GM18517 (cell line): Measurements from ENCODE around the gene SLC24A4.

Source experiments
- ATAC-seq: cut with Tn5 transposase; IDR thresholded peaks from one replicate; pipeline ENCODE4 v1.9.1; 2021; ENCODE audit warnings: mild to moderate bottlenecking, moderate library complexity; ENCODE audit not compliant: unreplicated experiment

SLC24A4 gene

DNA sequence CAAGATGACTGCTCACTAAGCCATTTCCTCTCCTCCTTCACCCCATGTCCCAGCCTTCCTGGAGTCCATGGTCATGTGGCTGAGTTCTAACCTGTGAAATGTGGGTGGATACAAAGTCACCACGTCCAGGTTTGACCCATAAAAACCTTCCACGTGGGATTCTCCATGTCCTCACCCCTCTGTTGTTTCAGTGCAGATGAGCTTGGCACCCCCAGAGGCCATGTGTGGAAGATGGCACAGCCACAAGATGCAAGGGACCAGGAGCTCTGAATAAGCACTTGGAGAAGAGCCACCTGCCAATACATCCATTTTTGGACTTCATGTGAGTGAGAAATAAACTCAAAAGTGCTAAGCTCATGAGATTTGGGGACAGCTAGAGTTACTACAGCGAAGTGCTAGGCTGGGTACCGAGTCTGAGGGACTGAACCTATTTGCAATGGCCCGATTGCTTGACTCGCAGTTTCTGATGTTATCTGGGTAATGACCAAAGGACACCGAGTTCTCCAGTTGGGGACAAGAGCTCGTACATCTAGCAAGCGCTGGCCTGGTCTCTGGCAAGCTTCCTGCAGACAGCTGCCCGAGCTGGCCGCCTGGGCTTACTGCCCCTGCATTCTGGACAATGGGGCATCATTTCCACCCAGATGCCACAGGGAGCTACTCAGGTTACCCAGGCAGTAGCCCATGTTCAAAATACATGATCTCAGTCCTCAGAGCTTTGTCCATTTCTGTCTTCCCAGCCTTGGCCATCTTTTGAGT, 7.7 kb upstream of the SLC24A4 start:
- ATAC-seq: no peak

DNA sequence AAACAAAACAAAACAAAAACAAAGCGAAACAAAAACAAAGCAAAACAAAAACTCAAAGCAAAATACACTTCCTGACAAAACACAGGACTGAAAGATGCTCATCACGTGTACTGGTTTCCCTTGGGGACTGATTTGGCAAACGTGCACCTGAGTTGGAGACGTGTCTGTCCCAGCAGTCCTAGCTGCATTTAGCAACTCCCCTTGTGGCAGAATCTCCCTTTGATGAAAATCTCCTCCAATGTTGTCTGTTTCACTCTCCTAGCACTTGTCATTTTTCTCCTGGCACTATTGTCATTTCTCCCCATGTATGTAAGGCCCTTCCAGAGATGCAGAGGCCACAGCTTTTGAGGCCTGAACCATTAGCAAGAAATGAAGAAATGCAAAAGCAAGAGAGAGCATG, 6.8 kb upstream of the SLC24A4 start:
- no peak for ATAC-seq

DNA sequence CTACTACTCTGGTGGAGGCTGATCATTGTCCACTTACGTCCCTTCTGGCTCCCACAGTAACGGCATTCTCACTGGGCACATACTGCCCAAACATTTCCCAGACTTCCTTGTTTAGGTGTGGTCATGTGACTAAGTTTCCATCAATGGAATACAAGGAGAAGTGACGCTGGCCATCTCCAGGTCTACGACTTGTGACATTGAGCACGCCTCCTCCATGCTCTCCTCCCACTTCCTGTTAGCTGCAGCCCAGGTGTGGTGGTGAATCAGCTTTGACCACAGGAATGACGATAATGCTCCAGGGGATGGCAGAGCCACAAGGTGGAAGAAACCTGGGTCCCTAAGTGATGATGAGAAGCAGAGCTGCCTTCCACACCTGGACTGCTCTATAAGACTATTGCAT, 6.0 kb upstream of the SLC24A4 start:
- ATAC-seq: no peak

DNA sequence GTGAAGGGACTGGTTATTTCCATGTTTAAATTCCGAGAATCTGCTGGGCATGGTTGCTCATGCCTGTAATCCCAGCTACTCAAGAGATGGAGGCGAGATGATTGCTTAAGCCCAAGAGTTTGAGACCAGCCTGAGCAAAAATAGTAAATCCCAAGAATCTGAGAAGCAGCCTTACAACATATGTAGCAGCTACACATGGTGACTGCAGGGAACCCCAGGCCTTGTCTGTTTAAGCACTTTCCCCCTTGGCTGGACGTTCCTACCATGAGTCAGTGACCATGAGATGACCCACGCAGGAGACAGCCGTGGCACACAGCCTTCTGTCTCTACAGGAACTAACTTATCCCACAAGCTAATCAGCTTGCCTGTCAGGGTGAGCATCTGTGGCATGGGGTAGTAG, 5.5 kb upstream of the SLC24A4 start:
- no peak for ATAC-seq

DNA sequence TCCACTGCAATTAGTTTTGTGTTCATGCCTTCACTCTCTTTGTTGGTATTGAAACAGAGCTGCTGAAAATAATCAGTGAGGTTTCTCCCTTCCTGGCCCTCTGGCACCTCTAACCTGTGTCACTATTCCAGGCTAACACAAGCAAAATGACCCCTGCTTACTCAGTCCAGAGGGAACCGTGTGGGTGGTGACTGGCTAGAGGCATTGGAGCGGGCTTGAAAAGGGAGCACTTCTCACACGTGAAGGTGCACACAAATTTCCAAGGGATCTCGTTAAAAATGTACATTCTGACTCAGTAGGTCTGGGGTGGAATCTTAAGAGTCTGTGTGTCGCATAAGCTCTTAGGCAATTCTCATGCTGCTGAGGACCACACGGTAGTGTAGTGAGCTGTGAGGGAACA, 1.3 kb upstream of the SLC24A4 start:
- no peak for ATAC-seq

DNA sequence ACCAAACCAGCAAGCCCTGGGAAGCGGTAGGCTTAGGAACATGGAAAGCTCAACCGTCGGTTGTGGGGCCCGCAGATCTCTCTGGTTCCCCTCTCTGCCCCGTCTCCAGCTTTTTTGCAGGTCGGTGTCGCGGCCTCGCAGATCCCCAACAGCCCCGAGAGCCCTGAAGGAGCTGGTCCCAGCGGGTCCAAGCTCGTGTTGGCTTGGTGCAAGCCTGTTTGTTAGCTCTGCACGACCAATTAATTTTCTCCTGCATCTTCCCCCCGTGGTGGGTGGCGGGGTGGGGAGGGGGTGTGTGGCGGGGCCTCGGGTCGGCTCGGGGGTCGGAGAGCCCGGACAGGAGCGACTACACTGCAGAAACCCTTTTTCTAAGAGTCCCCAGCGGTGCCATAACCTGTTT, 449 bp upstream of the SLC24A4 start:
- ATAC-seq: no peak

DNA sequence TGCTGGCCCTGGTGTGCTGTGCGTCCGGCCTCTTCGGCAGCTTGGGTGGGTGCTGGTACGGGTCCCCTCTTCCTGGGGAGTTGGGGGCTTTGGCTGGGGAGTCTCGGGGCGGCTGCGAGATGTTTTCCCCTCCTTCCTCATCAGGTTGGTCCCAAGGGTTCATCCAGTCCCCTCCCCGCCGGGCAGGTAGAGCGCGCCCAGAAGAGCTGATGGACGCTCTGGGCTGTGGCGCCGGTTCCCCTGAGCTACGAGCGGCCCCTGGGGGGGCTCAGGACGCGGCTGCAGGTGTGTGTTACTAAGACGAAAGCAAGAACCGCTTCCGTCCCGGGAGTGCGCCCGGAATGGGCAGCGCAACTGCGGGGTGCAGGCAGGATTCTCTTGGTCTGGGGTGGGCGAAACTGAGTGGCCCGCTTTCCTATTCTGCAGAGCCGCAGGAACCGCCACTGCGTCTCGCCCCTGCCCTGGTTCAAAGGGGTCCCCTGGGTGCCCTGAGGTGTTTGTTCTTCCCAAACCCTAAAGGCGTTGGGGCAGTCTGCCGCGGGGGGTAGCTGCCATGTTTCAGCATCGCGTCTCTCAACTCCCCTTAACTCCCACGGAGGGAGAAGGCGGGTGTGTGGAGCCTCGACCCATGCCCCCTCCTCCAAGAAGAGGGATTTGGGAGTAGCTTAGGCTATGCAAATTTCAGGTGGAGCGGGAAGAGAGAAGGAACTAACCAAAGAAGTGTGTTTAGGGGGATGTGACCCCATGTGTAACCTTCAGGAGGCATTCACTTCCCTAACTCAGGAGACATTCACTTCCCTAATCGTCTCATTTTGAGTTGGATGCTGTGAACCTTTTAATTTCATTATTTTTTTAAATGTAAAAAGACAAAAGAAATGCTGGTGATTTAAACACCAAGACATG, 1.2 kb downstream of the SLC24A4 start:
- no peak for ATAC-seq

DNA sequence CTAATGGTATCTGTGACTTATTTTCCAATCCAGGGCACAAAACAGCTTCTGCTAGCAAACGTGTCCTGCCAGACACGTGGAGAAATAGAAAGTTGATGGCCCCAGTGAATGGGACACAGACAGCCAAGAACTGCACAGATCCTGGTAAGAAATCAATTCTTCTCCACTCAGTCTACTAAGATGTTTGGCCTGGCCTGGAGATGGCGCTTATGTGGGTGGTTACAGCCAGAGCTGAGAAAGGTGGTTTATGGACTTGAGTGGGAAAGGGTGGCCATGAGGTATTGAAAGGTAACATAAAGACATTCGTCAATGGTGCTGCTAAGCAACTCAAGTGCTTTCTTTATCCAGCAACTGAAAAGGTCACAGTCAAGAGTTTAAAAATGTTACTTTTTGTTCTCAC, 2.9 kb downstream of the SLC24A4 start:
- no peak for ATAC-seq

DNA sequence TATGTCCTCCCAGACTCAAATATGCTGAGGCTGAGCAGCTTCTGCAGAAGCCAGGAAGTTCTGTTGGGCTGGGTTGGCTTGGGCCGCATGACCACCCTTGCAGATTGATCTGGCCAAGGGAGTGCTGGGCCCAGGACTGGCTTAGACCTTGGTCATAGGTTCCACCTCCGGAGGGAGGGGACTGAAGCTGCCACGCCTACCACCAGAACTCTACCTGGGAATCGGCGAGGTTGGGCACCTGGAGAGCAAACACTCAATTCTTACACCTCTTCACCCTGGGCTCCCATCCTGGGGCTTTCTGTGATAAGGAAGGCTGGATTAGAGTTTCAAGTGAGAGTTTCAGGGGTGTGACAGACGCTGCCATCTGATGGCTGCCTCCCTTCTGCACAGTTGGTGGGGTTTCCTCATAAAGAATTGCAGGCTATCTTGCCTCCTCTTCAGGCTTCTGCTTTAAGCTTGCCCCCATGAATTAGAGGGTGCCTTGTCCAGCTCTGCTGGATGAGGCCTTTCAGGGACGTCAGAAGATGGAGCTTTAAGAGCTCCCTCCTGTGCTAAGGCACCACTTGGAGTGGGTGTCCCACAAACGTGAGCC, 5.8 kb downstream of the SLC24A4 start:
- ATAC-seq: no peak

DNA sequence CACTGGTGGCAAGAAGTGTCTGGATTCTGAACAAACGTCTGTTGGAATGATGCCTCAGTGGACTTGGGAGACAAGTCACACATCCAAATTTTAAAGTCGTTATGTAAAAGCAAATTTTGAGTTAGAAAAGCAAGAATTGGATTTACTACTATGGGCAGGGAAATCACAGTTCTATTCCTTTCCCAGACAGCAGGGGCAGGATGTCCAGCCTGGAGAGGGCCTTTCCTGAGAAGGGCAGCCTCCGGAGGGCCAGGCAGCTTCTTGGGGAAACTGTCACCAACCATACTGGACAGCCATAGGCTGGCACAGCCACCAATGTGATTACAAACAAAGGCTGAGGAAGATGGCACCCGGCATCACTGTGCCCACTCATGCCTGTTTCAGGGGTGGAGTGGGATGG, 11.1 kb downstream of the SLC24A4 start:
- ATAC-seq: no peak

DNA sequence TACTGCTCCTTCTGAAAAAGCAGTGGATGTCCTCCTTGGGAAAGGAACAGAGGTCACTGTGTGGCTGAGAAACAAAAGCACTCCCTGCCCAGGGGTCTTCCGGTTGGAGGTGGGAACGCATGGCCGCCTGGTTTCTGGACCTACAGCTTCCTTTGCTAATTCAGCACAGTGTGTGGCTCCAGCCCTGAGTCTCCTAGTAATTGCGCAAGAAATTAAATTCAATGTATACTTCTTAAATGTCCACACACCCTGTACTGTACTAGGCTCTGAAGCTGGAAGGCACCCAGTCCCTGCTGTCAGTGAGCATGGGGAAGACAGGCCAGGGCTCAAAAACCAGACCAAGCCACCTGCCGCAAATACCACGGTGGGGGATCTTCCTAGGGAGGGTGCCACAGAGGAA, 13.4 kb downstream of the SLC24A4 start:
- no peak for ATAC-seq

DNA sequence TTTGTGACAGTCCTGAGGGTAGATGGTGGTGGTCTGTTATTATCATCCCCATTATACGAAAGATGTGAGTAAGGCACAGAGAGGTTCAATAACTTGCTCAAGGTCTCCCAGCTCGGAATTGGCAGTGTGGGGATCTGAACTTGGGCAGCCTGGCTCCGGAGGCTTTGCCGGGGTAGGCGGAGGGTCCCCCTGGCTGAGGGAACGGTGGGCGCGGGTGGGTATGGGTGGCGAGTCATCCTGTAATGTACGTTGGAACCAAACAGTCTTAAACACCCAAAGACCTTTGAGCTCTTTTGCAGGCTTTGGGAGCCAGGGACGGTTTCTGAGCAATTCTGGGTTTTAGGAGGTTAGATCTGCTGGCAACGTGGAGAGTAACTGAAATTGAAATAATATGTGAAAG, 16.5 kb downstream of the SLC24A4 start:
- ATAC-seq: no peak

DNA sequence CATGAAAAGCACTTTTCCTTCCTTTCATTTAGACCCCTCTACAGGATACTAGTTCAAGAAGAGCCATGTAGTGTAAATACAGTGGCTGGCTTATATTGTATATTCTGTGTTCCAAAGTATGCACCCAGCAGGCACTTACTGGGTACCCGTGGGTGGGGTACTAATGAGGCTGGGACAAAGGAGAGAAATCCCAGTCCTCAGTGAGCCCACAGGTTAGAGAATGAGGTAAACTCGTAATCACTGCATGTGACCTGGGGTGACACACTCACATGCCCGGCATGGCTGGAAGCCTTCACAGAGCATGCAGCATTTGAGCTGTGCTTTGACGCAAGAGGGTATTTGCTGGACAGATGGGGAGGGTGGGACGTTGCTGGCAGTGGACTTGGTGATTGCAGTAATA, 17.1 kb downstream of the SLC24A4 start:
- no peak for ATAC-seq

DNA sequence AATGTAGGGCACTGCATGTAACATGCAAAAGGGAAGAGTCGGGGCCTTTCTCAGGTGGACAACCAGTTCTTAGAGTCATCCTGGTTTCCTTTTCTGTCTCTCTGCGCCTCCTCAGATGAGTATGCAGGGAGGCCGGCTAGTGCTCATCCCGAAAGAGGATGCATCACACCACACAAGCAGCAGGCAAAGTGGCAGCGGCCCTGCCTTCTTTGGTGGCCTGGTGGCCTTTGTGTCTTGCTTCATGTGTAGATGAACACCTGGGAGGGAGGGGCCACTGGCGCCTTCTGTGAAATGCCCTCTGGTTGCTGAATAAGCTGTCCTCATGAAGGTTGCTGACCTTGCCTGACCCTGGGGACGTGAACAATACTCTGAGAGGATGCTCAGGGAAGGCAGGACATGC, 18.0 kb downstream of the SLC24A4 start:
- no peak for ATAC-seq

DNA sequence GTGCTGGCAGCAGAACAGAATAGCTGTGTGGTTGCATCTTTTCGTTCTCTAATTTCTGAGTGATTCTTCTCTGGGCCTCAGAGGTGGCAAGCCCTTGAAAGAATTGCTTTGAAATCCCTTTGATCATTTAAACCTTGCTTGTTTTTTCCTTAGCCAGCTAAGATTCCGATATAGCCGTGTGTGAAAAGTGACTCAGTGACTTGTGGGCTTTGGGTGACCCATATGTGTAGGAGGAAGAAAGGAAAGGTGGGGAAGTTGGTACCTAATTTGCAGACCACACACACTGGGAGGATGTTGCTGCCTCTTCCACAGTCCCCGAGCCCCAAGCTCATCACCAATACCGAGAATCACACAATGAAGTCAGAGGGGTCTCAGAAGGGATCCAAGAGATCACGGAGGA, 18.8 kb downstream of the SLC24A4 start:
- ATAC-seq: no peak

DNA sequence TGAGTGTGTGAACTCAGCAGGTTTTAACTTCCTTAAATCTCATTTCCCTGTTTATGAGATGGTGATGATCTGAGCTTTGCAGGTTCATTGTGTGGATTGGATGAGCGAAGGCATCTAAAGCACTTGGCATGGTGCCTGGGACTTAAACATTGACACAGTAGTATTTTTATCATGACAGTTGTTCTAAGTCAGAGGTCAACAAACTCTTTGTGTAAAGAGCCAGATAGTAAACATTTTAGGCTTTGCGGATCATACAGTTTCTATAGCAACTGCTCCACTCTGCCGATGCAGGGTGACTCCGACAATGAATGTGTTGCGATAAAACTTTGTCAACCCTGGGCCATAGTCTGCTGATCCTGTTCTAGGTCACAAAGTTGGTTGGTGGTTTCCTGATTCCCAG, 25.2 kb downstream of the SLC24A4 start:
- ATAC-seq: no peak

DNA sequence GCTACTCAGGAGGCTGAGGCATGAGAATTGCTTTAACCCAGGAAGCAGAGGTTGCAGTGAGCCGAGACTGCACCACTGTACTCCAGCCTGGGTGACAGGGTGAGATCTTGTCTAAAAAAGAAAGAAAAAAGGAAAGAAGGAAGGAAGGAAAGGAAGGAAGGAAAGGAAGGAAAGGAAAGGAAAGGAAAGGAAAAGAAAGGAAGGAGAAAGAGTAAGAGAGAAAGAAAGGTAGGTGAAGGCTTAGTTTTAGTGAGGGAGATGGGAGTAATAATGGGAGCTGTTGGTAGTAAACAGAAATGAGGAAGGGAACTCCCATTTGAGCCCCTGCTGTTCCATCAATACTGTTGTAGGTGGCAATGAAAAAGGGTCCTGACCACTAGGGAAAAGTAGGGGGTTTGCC, 28.8 kb downstream of the SLC24A4 start:
- no peak for ATAC-seq

DNA sequence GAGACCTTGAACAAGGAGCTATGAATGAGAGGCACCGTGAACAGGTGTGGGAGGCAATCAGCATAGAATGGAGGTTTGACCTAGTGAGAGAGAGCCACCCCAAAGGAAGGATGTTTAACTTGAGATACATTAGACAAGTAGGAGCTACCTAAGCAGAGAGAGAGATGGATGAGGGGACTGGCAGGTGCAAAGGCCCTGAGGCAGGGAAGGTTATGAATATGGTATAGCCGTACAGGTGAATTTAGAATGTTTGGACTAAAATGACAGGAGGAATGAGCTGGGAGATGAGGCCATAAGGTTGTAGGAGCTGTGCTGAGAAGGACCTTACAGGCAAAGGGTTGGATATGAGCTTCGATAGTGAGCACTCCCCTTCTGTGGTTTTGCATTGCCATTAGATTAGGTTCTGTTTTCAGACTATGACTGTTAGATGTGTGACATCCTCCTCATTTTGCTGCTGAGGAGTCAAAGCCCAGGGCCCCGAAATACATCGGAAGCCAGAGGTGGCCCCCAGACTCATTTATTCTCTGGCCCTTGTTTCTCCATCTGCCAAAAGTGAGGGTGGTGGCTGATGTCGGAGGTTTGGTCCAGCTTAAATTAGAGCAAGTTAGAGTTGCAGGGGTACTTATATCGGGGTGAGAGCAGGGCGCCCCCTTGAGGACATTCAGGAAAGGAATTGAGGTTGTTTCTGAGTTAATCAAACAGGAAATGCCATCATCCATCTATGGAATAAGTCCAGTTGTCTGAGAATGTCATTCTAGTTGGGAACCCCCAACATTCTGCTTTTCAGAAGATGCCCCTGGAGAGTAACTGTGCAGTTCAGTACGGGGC, 29.4 kb downstream of the SLC24A4 start:
- ATAC-seq: no peak

DNA sequence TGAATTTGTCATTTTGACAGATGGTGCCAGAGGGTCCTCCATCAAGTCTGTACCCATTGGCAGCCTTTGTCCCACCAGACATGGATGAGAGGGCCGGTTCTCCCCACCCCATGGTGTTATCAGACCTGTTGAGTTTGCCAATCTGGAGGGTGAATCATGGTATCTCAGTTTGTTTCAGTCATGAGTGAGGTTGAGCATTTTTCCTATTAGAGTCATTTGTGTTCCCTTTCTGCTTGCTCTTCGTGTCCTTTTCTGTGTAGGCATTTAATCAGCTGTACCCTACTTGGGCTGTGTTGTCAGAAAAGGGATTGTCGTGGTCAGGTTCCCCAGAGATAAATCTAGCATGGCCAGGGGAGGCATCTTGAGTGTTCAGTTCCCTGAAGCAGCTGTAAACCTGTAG, 30.5 kb downstream of the SLC24A4 start:
- ATAC-seq: no peak

DNA sequence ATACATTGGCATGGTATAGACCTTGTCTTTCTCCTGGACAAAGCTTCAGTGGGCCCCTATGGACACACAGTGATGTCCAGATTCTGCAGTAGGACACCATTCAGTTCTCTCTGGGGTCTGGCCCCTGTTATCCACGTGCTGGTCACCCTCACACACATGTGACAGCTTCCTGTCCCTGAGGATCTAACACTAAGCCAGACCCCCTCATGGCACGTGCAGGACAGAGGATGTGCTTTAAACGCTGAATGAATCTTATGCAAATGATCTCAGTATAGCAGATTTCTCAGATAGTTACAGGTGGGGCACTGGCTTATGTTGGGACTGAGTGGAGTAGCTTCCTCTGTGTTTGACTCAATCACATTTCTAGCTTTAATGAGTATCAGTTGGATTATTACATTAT, 33.7 kb downstream of the SLC24A4 start:
- ATAC-seq: no peak
